Esophagus muscularis mucosa (tissue), 4 donors: ENCODE data around the gene MDM2. TPM values are rescaled to one million over a fixed set of nuclear protein-coding genes. Genes with fewer than 3 reads are reported as not detected.

Experiments used
- DNase-seq: peaks from one replicate; pipeline ENCODE4 v3.0.0-alpha.2; 2017; ENCODE audit errors: extremely low spot score
- H3K27ac ChIP-seq, 4 donors: fragments of 200-600 bp; sonication (generic); replicated peaks in 1 of 4; 1 replicate in 3 of 4; 2 replicates in 1 of 4; pipeline ENCODE4 v1.5.1; 2016 to 2019; ENCODE audit warnings: mild to moderate bottlenecking in 1 of 4
- H3K27me3 ChIP-seq, 4 donors: fragments of 200-600 bp; sonication (generic); one replicate each; pipeline versions ENCODE4 v1.5.1 to v1.6.0; 2016 to 2019
- H3K36me3 ChIP-seq, 4 donors: fragments of 200-600 bp; sonication (generic); one replicate each; pipeline ENCODE4 v1.5.1; 2016 to 2019
- H3K4me1 ChIP-seq, 4 donors: fragments of 200-600 bp; sonication (generic); one replicate each; pipeline ENCODE4 v1.5.1; 2016 to 2019
- H3K4me3 ChIP-seq, 4 donors: fragments of 200-600 bp; sonication (generic); 1 replicate in 2 of 4; 2 replicates in 2 of 4; pipeline ENCODE4 v1.5.1; 2016 to 2019; ENCODE audit warnings: mild to moderate bottlenecking in 4 of 4, moderate library complexity in 1 of 4
- H3K9me3 ChIP-seq, 4 donors: fragments of 200-600 bp; sonication (generic); 1 replicate in 3 of 4; 2 replicates in 1 of 4; pipeline ENCODE4 v1.5.1; 2016 to 2019
- EP300 ChIP-seq: sonication (generic); formaldehyde crosslinking; IDR thresholded peaks from one replicate; pipeline ENCODE4 v1.6.1; 2017; ENCODE audit warnings: antibody characterized with exemption
- POLR2A ChIP-seq: fragments of 450-650 bp; IDR thresholded peaks from one replicate; pipeline ENCODE4 v1.6.1; 2017; ENCODE audit warnings: antibody characterized with exemption, moderate library complexity, mild to moderate bottlenecking, low read depth
- POLR2AphosphoS5 ChIP-seq, 2 donors: sonication (generic); formaldehyde crosslinking; IDR thresholded peaks; one replicate each; pipeline ENCODE4 v1.6.1; 2017; ENCODE audit warnings: antibody characterized with exemption in 2 of 2
- WGBS: methylation state at CpG from one replicate; pipeline ENCODE4 v1.1.5; 2018; 5-methylcytosine and 5-hydroxymethylcytosine counted together
- intact Hi-C: fragments of 100-400 bp; cut with DNase I; formaldehyde crosslinking; loops from one replicate; pipeline ENCODE4 v1.15.1; 2023
- total RNA-seq, 4 donors: library from RNA; depleted of rRNA; stranded (reverse); fragments of >200 nt; gene quantifications; one replicate each; pipeline versions ENCODE4 v1.1.0 to v1.2.1, GENCODE V29; 2016
- TF ChIP-seq, protein P1 (sequence below), 3 experiments: fragments of 200-600 bp in 2 of 3; fragments of 450-650 bp in 1 of 3; sonication (generic) in 2 of 3; IDR thresholded peaks; one replicate each; pipeline ENCODE4 v1.5.1; 2017 to 2019; ENCODE audit warnings: antibody characterized with exemption in 3 of 3, mild to moderate bottlenecking in 2 of 3, moderate library complexity in 1 of 3

MDM2 gene
- total RNA-seq, 4 donors from 2014 or later: 33.3 to 47.2 (median 40.0) TPM

DNA sequence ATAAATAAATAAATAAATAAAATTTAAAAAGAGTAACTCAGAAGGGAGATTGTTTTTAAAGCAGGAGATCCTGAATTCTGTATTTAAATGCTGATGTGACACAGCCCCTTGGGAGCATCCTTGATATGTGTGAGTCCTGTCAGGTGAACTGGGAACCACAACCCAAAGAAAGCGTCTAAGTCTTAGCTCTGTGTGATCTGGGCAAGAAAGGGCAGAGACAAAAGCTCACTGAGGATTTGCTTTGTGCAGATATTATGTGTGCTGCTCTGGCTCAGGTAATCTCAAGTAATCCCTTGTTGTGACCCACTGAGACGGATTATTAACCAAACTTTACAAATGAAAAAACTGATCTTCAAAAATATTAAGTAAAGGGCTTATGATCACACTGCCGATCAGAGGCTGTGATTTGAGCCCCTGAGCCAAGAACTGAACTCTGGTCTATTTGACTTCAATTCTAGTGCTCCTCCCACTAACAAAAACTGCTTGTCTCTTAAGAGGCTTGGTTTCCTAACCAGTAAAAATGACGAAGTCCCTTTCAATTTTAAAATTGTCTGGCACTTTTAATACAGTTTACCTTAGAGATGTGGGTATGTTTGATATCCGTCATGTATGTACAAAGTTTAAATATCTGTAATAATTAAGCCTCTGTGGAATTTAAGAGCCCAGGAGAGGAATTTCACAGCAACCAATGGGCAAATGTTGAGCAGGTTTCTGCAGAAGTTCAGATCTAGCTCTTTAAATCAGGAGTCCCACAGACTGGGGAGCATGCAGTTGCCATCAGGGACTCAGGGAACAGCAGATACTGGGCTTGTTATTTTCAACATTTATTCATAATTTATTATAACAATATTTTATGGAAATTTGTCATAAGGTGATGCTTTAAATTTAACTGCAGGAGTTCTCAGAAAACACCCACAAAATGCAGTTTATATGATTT is 78.9 kb downstream of the MDM2 start:
- DNase-seq: no peak
- H3K27me3 ChIP-seq: no peaks in the 10 kb centered on the region
- H3K4me1 ChIP-seq: no peaks in the 10 kb centered on the region
- no peak overlapping the region for H3K27ac ChIP-seq
- TF ChIP-seq, protein P1, sequence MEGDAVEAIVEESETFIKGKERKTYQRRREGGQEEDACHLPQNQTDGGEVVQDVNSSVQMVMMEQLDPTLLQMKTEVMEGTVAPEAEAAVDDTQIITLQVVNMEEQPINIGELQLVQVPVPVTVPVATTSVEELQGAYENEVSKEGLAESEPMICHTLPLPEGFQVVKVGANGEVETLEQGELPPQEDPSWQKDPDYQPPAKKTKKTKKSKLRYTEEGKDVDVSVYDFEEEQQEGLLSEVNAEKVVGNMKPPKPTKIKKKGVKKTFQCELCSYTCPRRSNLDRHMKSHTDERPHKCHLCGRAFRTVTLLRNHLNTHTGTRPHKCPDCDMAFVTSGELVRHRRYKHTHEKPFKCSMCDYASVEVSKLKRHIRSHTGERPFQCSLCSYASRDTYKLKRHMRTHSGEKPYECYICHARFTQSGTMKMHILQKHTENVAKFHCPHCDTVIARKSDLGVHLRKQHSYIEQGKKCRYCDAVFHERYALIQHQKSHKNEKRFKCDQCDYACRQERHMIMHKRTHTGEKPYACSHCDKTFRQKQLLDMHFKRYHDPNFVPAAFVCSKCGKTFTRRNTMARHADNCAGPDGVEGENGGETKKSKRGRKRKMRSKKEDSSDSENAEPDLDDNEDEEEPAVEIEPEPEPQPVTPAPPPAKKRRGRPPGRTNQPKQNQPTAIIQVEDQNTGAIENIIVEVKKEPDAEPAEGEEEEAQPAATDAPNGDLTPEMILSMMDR (IDR thresholded peaks at IDR 0.05): no peak
- no peak for TF ChIP-seq POLR2A
- no peak for TF ChIP-seq POLR2AphosphoS5 (IDR thresholded peaks at IDR 0.05)
- no peak for TF ChIP-seq EP300
- H3K4me3 ChIP-seq: no peak overlapping the region
- intact Hi-C loops: no loop called here
- H3K36me3 ChIP-seq: peaks cover 0 to 5% (median 0%) of the 10 kb centered on the region in 4 donors
- 84% methylated on average over 5 of the region's 5 CpGs for WGBS
- H3K9me3 ChIP-seq: no peaks in the 10 kb centered on the region

DNA sequence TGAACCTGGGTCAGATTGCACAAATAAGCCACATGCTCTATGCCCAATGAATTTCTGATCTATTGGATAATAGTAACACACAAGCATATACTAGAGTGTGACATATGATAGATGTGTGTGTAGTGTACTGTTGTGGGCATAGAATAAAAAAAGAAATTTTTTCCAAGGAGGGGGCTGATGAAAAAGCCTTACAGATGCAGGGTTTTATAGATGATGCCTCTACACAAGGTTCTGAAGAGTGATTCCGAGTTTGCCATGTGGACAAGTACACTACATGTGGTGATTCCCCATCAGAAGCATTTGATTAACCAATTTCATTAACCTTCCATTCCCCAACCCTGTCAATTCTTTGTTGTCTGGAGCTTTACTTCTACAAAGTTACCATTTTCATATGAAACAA is 79.7 kb downstream of the MDM2 start:
- H3K36me3 ChIP-seq: no peaks in the 10 kb centered on the region
- H3K27me3 ChIP-seq: no peaks in the 10 kb centered on the region
- H3K27ac ChIP-seq: no peak overlapping the region
- intact Hi-C loops: no loop called here
- no peaks in the 10 kb centered on the region for H3K4me1 ChIP-seq
- no peak for DNase-seq
- H3K4me3 ChIP-seq: no peak overlapping the region
- 100% methylated on average over 1 of the region's 1 CpG for WGBS
- TF ChIP-seq EP300: no peak
- TF ChIP-seq, protein P1 (IDR thresholded peaks at IDR 0.05): no peak
- no peak for TF ChIP-seq POLR2AphosphoS5 (IDR thresholded peaks at IDR 0.05)
- no peak for TF ChIP-seq POLR2A
- H3K9me3 ChIP-seq: no peaks in the 10 kb centered on the region

DNA sequence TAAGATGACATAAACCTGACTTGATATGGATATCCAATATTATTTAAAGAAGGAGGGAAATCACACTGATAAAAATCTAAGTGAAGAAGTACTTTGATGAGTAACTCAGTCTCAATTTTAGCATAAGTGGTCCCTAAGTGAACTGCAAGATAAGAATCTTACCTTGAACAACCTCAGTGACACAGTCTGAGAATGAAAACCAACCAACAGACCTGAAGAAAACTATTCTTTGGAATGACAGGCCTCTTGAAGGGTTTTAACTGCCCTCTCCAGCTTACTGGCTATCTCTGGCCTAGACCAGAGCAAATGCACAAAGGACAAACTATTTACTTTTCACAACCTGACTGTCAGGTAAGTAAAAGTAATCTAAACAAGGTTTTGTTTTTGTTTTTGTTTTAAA is 80.3 kb downstream of the MDM2 start:
- TF ChIP-seq POLR2AphosphoS5 (IDR thresholded peaks at IDR 0.05): no peak
- TF ChIP-seq POLR2A: no peak
- TF ChIP-seq, protein P1 (IDR thresholded peaks at IDR 0.05): no peak
- TF ChIP-seq EP300: no peak
- no peaks in the 10 kb centered on the region for H3K36me3 ChIP-seq
- H3K27ac ChIP-seq: no peak overlapping the region
- H3K4me1 ChIP-seq: no peaks in the 10 kb centered on the region
- intact Hi-C loops: no loop called here
- H3K9me3 ChIP-seq: no peaks in the 10 kb centered on the region
- DNase-seq: no peak
- H3K4me3 ChIP-seq: no peak overlapping the region
- no peaks in the 10 kb centered on the region for H3K27me3 ChIP-seq

DNA sequence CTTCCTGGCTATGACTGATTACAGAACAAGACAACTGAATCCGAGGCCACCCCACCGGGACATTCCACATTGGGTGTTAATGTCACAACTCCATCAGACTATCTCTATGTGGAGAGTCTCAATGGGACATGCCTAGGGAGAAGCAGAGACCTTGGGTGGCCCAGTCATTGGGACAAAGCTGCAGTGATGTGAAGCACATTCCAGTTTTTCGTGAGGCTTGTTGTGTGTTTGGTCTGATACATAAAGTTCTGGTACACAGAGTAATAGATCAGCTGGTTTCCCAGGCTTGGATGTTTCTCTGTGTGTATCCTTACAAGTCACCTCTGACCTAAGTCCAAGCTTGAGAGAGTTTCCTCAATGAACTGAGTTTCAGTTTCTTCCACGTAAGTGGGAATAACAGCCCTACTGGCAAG is 82.7 kb downstream of the MDM2 start:
- WGBS: 85% methylated on average over 4 of the region's 4 CpGs
- Histone ChIP-seq H3K27ac (no peak overlapping the region), H3K4me1 (no peaks in the 10 kb centered on the region), H3K27me3 (no peaks in the 10 kb centered on the region), H3K9me3 (no peaks in the 10 kb centered on the region), H3K36me3 (no peaks in the 10 kb centered on the region), H3K4me3 (no peak overlapping the region)
- peak in 1 of 2 donors; percentile 27 for TF ChIP-seq POLR2AphosphoS5 (IDR thresholded peaks at IDR 0.05)
- TF ChIP-seq POLR2A: no peak
- no peak for DNase-seq
- intact Hi-C loops: no loop called here

DNA sequence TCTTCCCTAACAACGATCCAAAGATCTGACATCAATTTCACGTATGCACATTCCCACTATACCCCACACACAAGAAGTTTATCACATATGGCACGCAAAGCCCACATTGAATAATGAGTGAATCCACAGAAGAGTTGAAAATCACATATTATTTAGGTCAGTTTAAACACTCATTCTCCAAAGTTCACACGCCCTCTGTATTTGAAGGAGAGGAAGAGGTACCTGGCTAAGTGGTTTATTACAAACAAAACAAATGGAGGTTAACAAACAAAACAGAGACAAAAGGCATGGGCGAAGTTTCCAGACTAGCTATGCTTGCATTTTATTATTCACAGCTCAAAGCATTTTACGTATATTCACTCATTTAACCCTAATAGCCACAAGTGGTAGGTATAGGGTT is 83.2 kb downstream of the MDM2 start:
- Histone ChIP-seq H3K4me1 (no peaks in the 10 kb centered on the region), H3K27me3 (no peaks in the 10 kb centered on the region), H3K9me3 (no peaks in the 10 kb centered on the region), H3K4me3 (no peak overlapping the region), H3K36me3 (no peaks in the 10 kb centered on the region), H3K27ac (no peak overlapping the region)
- intact Hi-C loops: no loop called here
- TF ChIP-seq POLR2A: no peak
- TF ChIP-seq, protein P1 (IDR thresholded peaks at IDR 0.05): no peak
- no peak for TF ChIP-seq POLR2AphosphoS5 (IDR thresholded peaks at IDR 0.05)
- no peak for TF ChIP-seq EP300
- no peak for DNase-seq
- 82% methylated on average over 6 of the region's 6 CpGs for whole genome bisulfite sequencing
